Activated naive CD8-positive, alpha-beta T cell treated with anti-CD3 and anti-CD28 coated beads, Interleukin-2, amount 10 ng/mL, durations not matched to agents 7 days and 5 days (primary cell): Measurements from ENCODE around the gene PRKCA. TPM values are rescaled to one million over a fixed set of nuclear protein-coding genes. Genes with fewer than 3 reads are reported as not detected.
A peak's percentile ranks its signal among the peaks of the same experiment; 100 is the strongest.

Experiments
- ATAC-seq: fragments of 150-1000 bp; cut with Tn5 transposase; one replicate; pipeline ENCODE4 v1.10.0; 2021; ENCODE audit warnings: low read depth, moderate library complexity
- POLR2A ChIA-PET: fragments of 350-600 bp; sonication (Branson Sonifier 250); formaldehyde crosslinking; loops from one replicate; lab custom pipeline; 2021; ENCODE audit warnings: antibody characterized with exemption; lab: Charles Lee
- DNase-seq: peaks from one replicate; pipeline ENCODE4 v3.0.0; 2021
- H3K27ac Mint-ChIP-seq: one replicate; pipeline ENCODE4 v1.8.0; 2022; ENCODE audit warnings: mild to moderate bottlenecking, mixed read lengths
- H3K27me3 Mint-ChIP-seq: one replicate; pipeline ENCODE4 v1.8.0; 2022; ENCODE audit warnings: mild to moderate bottlenecking, moderate library complexity, mixed read lengths
- H3K36me3 Mint-ChIP-seq: one replicate; pipeline ENCODE4 v1.8.0; 2021; ENCODE audit warnings: mild to moderate bottlenecking, mixed read lengths
- H3K4me1 Mint-ChIP-seq: one replicate; pipeline ENCODE4 v1.8.0; 2021; ENCODE audit warnings: mixed read lengths
- H3K4me3 Mint-ChIP-seq: one replicate; pipeline ENCODE4 v1.8.0; 2022; ENCODE audit warnings: mild to moderate bottlenecking, moderate library complexity, mixed read lengths
- H3K9me3 Mint-ChIP-seq: one replicate; pipeline ENCODE4 v1.8.0; 2021; ENCODE audit warnings: mixed read lengths
- total RNA-seq, 2 experiments: library from RNA; stranded (reverse); gene quantifications; one replicate each; pipeline ENCODE4 v1.2.3, GENCODE V29; 2021

The PRKCA gene
- total RNA-seq, 2 experiments from 2014 or later, result 66.1 to 66.5 TPM

DNA sequence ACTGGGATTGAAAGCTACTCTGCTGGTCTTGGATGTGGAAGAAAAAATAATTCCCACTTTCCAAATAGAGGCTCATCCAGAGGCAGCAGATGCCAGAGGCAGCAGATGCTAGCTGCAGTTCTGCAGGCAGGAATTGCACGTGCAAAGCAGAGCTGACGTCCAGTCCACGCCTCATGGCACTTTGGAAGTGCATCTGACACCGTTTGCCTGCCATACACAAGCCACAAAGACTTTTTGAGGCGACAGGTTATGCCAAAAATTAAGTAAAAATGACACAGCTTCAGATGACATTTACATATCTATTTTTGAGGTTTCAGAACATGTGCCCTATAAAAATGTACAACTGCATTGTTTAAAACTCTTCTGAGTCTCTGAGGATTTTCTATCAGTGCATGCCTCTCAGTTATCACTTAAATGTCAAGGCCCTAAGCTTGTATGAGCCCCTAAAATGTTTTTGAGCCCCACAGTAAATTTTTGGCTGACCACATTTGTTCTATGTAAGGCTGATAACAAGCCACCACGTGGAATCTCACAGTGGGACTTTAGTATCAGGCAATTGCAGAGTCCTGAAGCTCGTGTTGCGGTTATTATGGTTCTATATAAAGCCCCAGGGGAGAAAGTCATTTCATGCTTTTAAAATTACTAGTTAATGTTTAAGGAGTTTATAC is 239.2 kb downstream of the PRKCA start:
- peak overlapping the region; percentile 3 for H3K4me3 Mint-ChIP-seq
- POLR2A ChIA-PET, result interaction anchor here (0.6 kb wide), 1 partner anchor 296 kb away, joined by 6 read pairs; no protein-coding TSS in a partner anchor

DNA sequence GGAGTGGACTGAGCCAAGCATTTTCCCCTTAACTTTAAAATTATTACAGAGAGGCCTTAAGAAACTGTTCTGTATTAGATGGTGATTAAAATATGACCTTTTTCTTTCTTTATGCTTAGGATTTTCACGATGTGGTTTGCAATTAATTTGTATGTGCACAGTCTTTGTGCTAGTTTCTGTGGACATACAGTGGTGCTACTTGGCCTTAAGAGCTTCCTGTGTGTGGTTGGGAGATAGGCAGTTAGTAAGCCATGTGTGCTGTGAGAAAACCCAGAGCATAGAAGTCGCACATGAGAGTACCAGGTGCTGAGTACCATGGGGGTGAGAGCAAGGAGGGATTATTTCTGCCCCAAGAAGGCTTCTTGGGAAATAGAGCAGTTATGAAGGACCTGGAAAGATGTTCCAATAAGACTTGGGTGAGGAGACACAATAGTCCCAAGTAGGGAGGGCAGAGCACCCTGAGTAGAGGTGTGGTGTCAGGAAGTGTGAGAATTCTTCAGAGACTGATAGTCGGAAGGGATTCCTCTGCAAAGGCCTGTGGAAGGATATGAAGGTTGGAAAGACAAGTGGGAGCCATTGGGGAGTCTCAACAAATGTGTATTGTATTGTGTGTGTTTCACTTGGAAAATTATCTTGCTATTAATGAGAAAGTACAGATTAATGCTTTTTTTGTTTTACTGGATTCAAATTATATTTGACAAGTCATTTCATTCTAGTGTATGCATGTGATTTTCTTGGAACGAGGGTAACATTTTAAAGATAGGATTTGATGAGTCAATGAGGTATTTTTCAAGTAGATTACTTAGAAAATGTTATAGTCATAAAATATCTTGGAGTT is 239.9 kb downstream of the PRKCA start:
- ATAC-seq (peak; percentile 95), DNase-seq (no peak)
- H3K9me3 Mint-ChIP-seq, result no peaks in the 10 kb centered on the region
- peak overlapping the region; percentile 62 for H3K27ac Mint-ChIP-seq
- peaks cover 40% of the 10 kb centered on the region for H3K4me1 Mint-ChIP-seq
- H3K4me3 Mint-ChIP-seq, result peak overlapping the region; percentile 43
- POLR2A ChIA-PET, result no interaction called here
- H3K36me3 Mint-ChIP-seq, result peaks cover 19% of the 10 kb centered on the region
- no peaks in the 10 kb centered on the region for H3K27me3 Mint-ChIP-seq

More for the DNA sequence above, 239.2 kb downstream of the PRKCA start:
- ATAC-seq (peak; percentile 28), DNase-seq (no peak)
- H3K36me3 Mint-ChIP-seq, result peaks cover 12% of the 10 kb centered on the region
- no peaks in the 10 kb centered on the region for H3K27me3 Mint-ChIP-seq
- H3K4me1 Mint-ChIP-seq, result peaks cover 38% of the 10 kb centered on the region
- no peak overlapping the region for H3K27ac Mint-ChIP-seq
- no peaks in the 10 kb centered on the region for H3K9me3 Mint-ChIP-seq

DNA sequence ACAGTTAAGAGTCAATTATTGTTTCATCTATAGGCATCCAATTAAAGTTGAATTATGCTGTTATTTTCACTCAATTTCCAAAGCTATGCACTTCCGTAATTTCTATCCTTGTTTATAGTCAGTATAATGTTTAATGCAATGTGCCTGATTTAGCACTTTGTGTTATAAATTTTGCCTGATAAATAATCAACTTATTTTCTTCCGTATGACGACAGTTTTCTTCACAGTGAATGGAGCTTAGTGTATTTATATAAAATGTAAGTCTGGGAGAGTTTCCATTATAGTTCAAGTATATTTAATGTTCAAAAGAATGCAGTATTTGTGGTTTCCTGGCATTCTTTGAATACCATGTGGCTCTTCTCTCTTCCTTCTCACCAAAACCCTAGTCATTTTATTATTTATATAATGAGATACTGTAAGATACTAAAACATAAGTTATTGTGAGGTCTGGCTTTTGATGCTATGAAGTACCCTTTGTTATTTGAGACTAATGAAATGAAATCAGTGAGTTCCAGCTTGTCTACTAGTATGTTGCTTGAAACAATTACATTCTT is 240.6 kb downstream of the PRKCA start:
- H3K27me3 Mint-ChIP-seq, result no peaks in the 10 kb centered on the region

GRCh38 chr17:66543526-66543925 is 241.1 kb downstream of the PRKCA start:
- Mint-ChIP-seq H3K36me3 (peaks cover 19% of the 10 kb centered on the region), H3K27ac (no peak overlapping the region), H3K9me3 (no peaks in the 10 kb centered on the region), H3K27me3 (no peaks in the 10 kb centered on the region), H3K4me3 (no peak overlapping the region), H3K4me1 (peaks cover 48% of the 10 kb centered on the region)
- no peak for DNase-seq
- POLR2A ChIA-PET, result no interaction called here
- ATAC-seq, result no peak

More for the DNA sequence above, 240.6 kb downstream of the PRKCA start:
- Mint-ChIP-seq H3K36me3 (peaks cover 19% of the 10 kb centered on the region), H3K4me3 (no peak overlapping the region), H3K4me1 (peaks cover 46% of the 10 kb centered on the region), H3K9me3 (no peaks in the 10 kb centered on the region), H3K27ac (no peak overlapping the region)
- POLR2A ChIA-PET, result no interaction called here
- DNase-seq (no peak), ATAC-seq (no peak)

DNA sequence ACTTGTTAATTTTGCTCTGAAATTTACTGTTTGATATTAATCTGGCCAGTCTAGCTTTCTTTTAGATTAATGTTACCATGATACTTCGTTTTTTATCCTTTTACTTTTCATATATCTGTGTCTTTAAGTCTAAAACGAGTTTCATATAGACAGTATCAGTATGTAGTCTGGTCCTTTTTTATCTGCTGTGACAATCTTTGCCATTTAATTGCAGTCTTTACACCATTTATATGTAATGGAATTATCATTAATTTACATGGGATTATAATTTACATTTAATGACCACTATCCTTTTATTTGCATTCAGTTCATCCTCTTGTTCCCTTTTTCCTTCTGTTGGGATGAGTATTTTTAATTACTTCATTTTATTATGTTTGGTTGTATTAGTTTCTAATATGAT is 243.5 kb downstream of the PRKCA start:
- POLR2A ChIA-PET, result no interaction called here
- no peak for ATAC-seq
- Mint-ChIP-seq H3K27me3 (no peaks in the 10 kb centered on the region), H3K36me3 (peaks cover 19% of the 10 kb centered on the region), H3K9me3 (no peaks in the 10 kb centered on the region), H3K4me3 (no peak overlapping the region), H3K4me1 (peaks cover 45% of the 10 kb centered on the region), H3K27ac (no peak overlapping the region)
- DNase-seq, result no peak

GRCh38 chr17:66547151-66547865 is 244.9 kb downstream of the PRKCA start:
- no peaks in the 10 kb centered on the region for H3K27me3 Mint-ChIP-seq
- no peaks in the 10 kb centered on the region for H3K9me3 Mint-ChIP-seq
- peak overlapping the region; percentile 38 for H3K4me3 Mint-ChIP-seq
- ATAC-seq (no peak), DNase-seq (no peak)
- peak overlapping the region; percentile 70 for H3K27ac Mint-ChIP-seq
- POLR2A ChIA-PET, result no interaction called here
- H3K36me3 Mint-ChIP-seq, result peaks cover 17% of the 10 kb centered on the region
- H3K4me1 Mint-ChIP-seq, result peaks cover 32% of the 10 kb centered on the region

GRCh38 chr17:66548158-66548557 is 245.7 kb downstream of the PRKCA start:
- POLR2A ChIA-PET, result no interaction called here
- no peaks in the 10 kb centered on the region for H3K9me3 Mint-ChIP-seq
- H3K27ac Mint-ChIP-seq, result peak overlapping the region; percentile 70
- H3K4me1 Mint-ChIP-seq, result peaks cover 24% of the 10 kb centered on the region
- ATAC-seq (peak; percentile 92), DNase-seq (no peak)
- H3K4me3 Mint-ChIP-seq, result peak overlapping the region; percentile 38
- H3K36me3 Mint-ChIP-seq, result peaks cover 13% of the 10 kb centered on the region
- no peaks in the 10 kb centered on the region for H3K27me3 Mint-ChIP-seq

- POLR2A ChIA-PET, result no interaction called here
- Mint-ChIP-seq H3K36me3 (peaks cover 16% of the 10 kb centered on the region), H3K27me3 (no peaks in the 10 kb centered on the region), H3K9me3 (no peaks in the 10 kb centered on the region), H3K4me3 (no peak overlapping the region), H3K4me1 (peaks cover 23% of the 10 kb centered on the region), H3K27ac (no peak overlapping the region)
- DNase-seq (no peak), ATAC-seq (no peak)
These were observed 246.4 kb downstream of the PRKCA start for GRCh38 chr17:66548659-66549310.

- ATAC-seq (no peak), DNase-seq (no peak)
- Mint-ChIP-seq H3K27me3 (no peaks in the 10 kb centered on the region), H3K9me3 (no peaks in the 10 kb centered on the region), H3K4me1 (peaks cover 24% of the 10 kb centered on the region), H3K36me3 (peaks cover 18% of the 10 kb centered on the region), H3K4me3 (no peak overlapping the region), H3K27ac (no peak overlapping the region)
- POLR2A ChIA-PET, result no interaction called here
These were observed 246.9 kb downstream of the PRKCA start for GRCh38 chr17:66549311-66549704.

GRCh38 chr17:66549731-66550207 is 247.4 kb downstream of the PRKCA start:
- H3K27ac Mint-ChIP-seq, result no peak overlapping the region
- no peak for DNase-seq
- POLR2A ChIA-PET, result no interaction called here
- peaks cover 24% of the 10 kb centered on the region for H3K4me1 Mint-ChIP-seq
- no peak for ATAC-seq
- H3K27me3 Mint-ChIP-seq, result no peaks in the 10 kb centered on the region
- no peaks in the 10 kb centered on the region for H3K9me3 Mint-ChIP-seq
- H3K36me3 Mint-ChIP-seq, result peaks cover 21% of the 10 kb centered on the region
- H3K4me3 Mint-ChIP-seq, result no peak overlapping the region

- H3K9me3 Mint-ChIP-seq, result no peaks in the 10 kb centered on the region
- ATAC-seq (no peak), DNase-seq (no peak)
- peaks cover 22% of the 10 kb centered on the region for H3K36me3 Mint-ChIP-seq
- no peak overlapping the region for H3K4me3 Mint-ChIP-seq
- POLR2A ChIA-PET, result no interaction called here
- H3K27ac Mint-ChIP-seq, result no peak overlapping the region
- peaks cover 22% of the 10 kb centered on the region for H3K4me1 Mint-ChIP-seq
- H3K27me3 Mint-ChIP-seq, result no peaks in the 10 kb centered on the region
These were observed 249.4 kb downstream of the PRKCA start for GRCh38 chr17:66551839-66552238.

DNA sequence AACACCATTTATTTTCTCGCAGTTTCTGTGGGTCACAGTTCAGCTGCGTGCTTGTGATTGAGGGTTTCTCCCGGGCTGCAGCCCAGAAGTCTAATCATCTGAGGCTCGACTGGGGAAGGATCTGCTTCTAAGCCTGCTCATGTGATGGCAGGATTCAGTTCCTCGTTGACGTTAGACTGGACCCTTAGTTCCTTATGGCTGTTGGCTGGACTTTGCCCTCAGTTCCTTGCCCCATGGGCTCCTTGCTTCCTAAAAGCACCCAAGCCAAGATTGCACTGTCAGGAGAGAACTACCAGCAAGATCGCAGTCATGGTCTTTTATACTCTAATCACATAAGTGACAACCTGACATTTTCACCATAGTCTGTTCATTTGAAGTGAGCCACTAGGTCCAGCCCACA is 250.0 kb downstream of the PRKCA start:
- no peak for DNase-seq
- H3K4me3 Mint-ChIP-seq, result no peak overlapping the region
- no peaks in the 10 kb centered on the region for H3K27me3 Mint-ChIP-seq
- POLR2A ChIA-PET, result no interaction called here
- peaks cover 18% of the 10 kb centered on the region for H3K4me1 Mint-ChIP-seq
- no peaks in the 10 kb centered on the region for H3K9me3 Mint-ChIP-seq
- no peak overlapping the region for H3K27ac Mint-ChIP-seq
- ATAC-seq, result no peak
- peaks cover 20% of the 10 kb centered on the region for H3K36me3 Mint-ChIP-seq

- Mint-ChIP-seq H3K4me3 (no peak overlapping the region), H3K36me3 (peaks cover 20% of the 10 kb centered on the region), H3K9me3 (no peaks in the 10 kb centered on the region), H3K27ac (no peak overlapping the region), H3K27me3 (no peaks in the 10 kb centered on the region), H3K4me1 (peaks cover 11% of the 10 kb centered on the region)
- POLR2A ChIA-PET, result no interaction called here
- no peak for ATAC-seq
- no peak for DNase-seq
These were observed 253.2 kb downstream of the PRKCA start for GRCh38 chr17:66555605-66556004.
